Cerebellar nuclear complex (tissue), 1 donor: ENCODE measurements around the gene SCUBE1.

Experiments used
- DNase-seq, 2 experiments: peaks; one replicate each; lab custom pipeline; 2025; lab: John Stamatoyannopoulos, UW

Gene SCUBE1

GRCh38 chr22:43257549-43257948 is 85.6 kb downstream of the SCUBE1 start:
- DNase-seq: no peak

- no peak for DNase-seq
Observed at GRCh38 chr22:43256976-43257545, 86.1 kb downstream of the SCUBE1 start.

- DNase-seq: no peak
Observed at GRCh38 chr22:43256569-43256968, 86.6 kb downstream of the SCUBE1 start.

- DNase-seq: no peak
Observed at GRCh38 chr22:43255299-43255698, 87.9 kb downstream of the SCUBE1 start.

GRCh38 chr22:43253839-43254238 is 89.3 kb downstream of the SCUBE1 start:
- DNase-seq: no peak

GRCh38 chr22:43252319-43252718 is 90.9 kb downstream of the SCUBE1 start:
- no peak for DNase-seq

GRCh38 chr22:43249789-43250471 is 93.2 kb downstream of the SCUBE1 start:
- DNase-seq: no peak

GRCh38 chr22:43247546-43248260 is 95.5 kb downstream of the SCUBE1 start:
- DNase-seq: no peak

GRCh38 chr22:43246188-43246587 is 97.0 kb downstream of the SCUBE1 start:
- DNase-seq: no peak

GRCh38 chr22:43245717-43246116 is 97.5 kb downstream of the SCUBE1 start:
- no peak for DNase-seq

GRCh38 chr22:43244803-43245527 is 98.2 kb downstream of the SCUBE1 start:
- DNase-seq: no peak

GRCh38 chr22:43244402-43244801 is 98.8 kb downstream of the SCUBE1 start:
- DNase-seq: no peak

- DNase-seq: no peak
Observed at GRCh38 chr22:43243324-43243723, 99.8 kb downstream of the SCUBE1 start.

- no peak for DNase-seq
Observed at GRCh38 chr22:43242627-43243026, 100.5 kb downstream of the SCUBE1 start.

GRCh38 chr22:43241699-43242386 is 101.3 kb downstream of the SCUBE1 start:
- no peak for DNase-seq

GRCh38 chr22:43241138-43241597 is 102.0 kb downstream of the SCUBE1 start:
- no peak for DNase-seq

- DNase-seq: no peak
Observed at GRCh38 chr22:43240614-43241013, 102.6 kb downstream of the SCUBE1 start.

- no peak for DNase-seq
Observed at GRCh38 chr22:43239956-43240355, 103.2 kb downstream of the SCUBE1 start.

- no peak for DNase-seq
Observed at GRCh38 chr22:43239193-43239780, 103.9 kb downstream of the SCUBE1 start.

GRCh38 chr22:43238526-43239006 is 104.6 kb downstream of the SCUBE1 start:
- DNase-seq: no peak

GRCh38 chr22:43237280-43237679 is 105.9 kb downstream of the SCUBE1 start:
- DNase-seq: peak; percentile 32 to 52
